ENCODE data around the gene MYRF. TPM values are rescaled to one million over a fixed set of nuclear protein-coding genes. Genes with fewer than 3 reads are reported as not detected.

MYRF gene
- total and polyA plus RNA-seq, 2 donors (not counting 1 experiment from before 2014, with no cell fraction given), result 0.27 to 0.34 TPM

- peaks cover 0 to 27% of the 10 kb centered on the region in 2 experiments for H3K36me3 ChIP-seq (replicated peaks in 1 of 2; ENCODE audit: control extremely low read depth in 1 of 2, control insufficient read depth in 1 of 2, extremely low read depth in 1 of 2, insufficient read depth in 2 of 2, low read length in 1 of 2)
- Mint-ChIP-seq H3K9me3 (ENCODE audit: insufficient read depth) (no peaks in the 10 kb centered on the region), H3K27me3 (no peaks in the 10 kb centered on the region), H3K4me1 (peaks cover 4% of the 10 kb centered on the region), H3K4me3 (no peak overlapping the region), H3K27ac (no peak overlapping the region)
- WGBS (ENCODE audit: insufficient coverage), result 79% methylated on average over 10 of the region's 13 CpGs
- no peak overlapping the region for H3K4me2 ChIP-seq (replicated peaks; ENCODE audit: low read depth, low read length, poor library complexity, severe bottlenecking)
- H3K27me3 ChIP-seq (replicated peaks in 1 of 4; ENCODE audit: control extremely low read depth in 1 of 4, control insufficient read depth in 3 of 4, insufficient read depth in 4 of 4, low read length in 3 of 4), result peaks cover 0 to under 1% (median 0%) of the 10 kb centered on the region in 4 experiments
- no peak overlapping the region for H3K4me3 ChIP-seq (ENCODE audit: control extremely low read depth in 1 of 5, extremely low read depth in 1 of 5, insufficient read depth in 1 of 5, low read depth in 2 of 5, low read length in 4 of 5)
- POLR2A ChIA-PET, result no interaction called here
- TF ChIP-seq CTCF (IDR thresholded peaks at IDR 0.05), result no peak
- TF ChIP-seq EZH2 (IDR thresholded peaks at IDR 0.05; ENCODE audit: borderline replicate concordance, insufficient read depth, low read depth, low read length, poor library complexity, severe bottlenecking), result no peak
- no peak overlapping the region for H2AFZ ChIP-seq (ENCODE audit: insufficient read depth, low read depth, low read length, poor library complexity, severe bottlenecking)
- intact Hi-C loops (cut with micrococcal nuclease), result no loop called here
- CTCF ChIA-PET, result interaction anchor here (1.4 kb wide), 1 partner anchor 13 kb away, joined by 5 read pairs; no protein-coding TSS in a partner anchor
- peaks cover 9 to 12% of the 10 kb centered on the region in 2 donors for H3K4me1 ChIP-seq (ENCODE audit: control insufficient read depth in 2 of 2, insufficient read depth in 2 of 2, low read length in 2 of 2)
- H3K79me2 ChIP-seq (ENCODE audit: control insufficient read depth, insufficient read depth, low read length), result peaks cover 2% of the 10 kb centered on the region
- peaks cover 11% of the 10 kb centered on the region for H4K20me1 ChIP-seq (ENCODE audit: control insufficient read depth, insufficient read depth, low read length, poor library complexity, severe bottlenecking)
- H3K9ac ChIP-seq (ENCODE audit: low read length), result no peak overlapping the region
- no peak overlapping the region for H3K27ac ChIP-seq (ENCODE audit: low read length in 2 of 2)
- ATAC-seq (ENCODE audit: low read depth), result no peak
- DNase-seq, result no peak
- no peaks in the 10 kb centered on the region for H3K9me3 ChIP-seq (ENCODE audit: control extremely low read depth in 1 of 3, control insufficient read depth in 2 of 3, insufficient read depth in 1 of 3, low read length in 2 of 3)
These were observed 31.5 kb downstream of the MYRF start for GRCh38 chr11:61783717-61784505.

GRCh38 chr11:61784506-61784805, 32.0 kb downstream of the MYRF start:
- POLR2A ChIA-PET, result no interaction called here
- no peak overlapping the region for H3K27ac Mint-ChIP-seq
- Histone ChIP-seq H3K27me3 (replicated peaks in 1 of 4; ENCODE audit: control extremely low read depth in 1 of 4, control insufficient read depth in 3 of 4, insufficient read depth in 4 of 4, low read length in 3 of 4) (no peaks in the 10 kb centered on the region), H3K4me2 (replicated peaks; ENCODE audit: low read depth, low read length, poor library complexity, severe bottlenecking) (no peak overlapping the region), H3K4me3 (ENCODE audit: control extremely low read depth in 1 of 5, extremely low read depth in 1 of 5, insufficient read depth in 1 of 5, low read depth in 2 of 5, low read length in 4 of 5) (no peak overlapping the region), H3K36me3 (replicated peaks in 1 of 2; ENCODE audit: control extremely low read depth in 1 of 2, control insufficient read depth in 1 of 2, extremely low read depth in 1 of 2, insufficient read depth in 2 of 2, low read length in 1 of 2) (peaks cover 0 to 33% of the 10 kb centered on the region in 2 experiments), H3K4me1 (ENCODE audit: control insufficient read depth in 2 of 2, insufficient read depth in 2 of 2, low read length in 2 of 2) (peaks cover 9 to 12% of the 10 kb centered on the region in 2 donors), H4K20me1 (ENCODE audit: control insufficient read depth, insufficient read depth, low read length, poor library complexity, severe bottlenecking) (peaks cover 11% of the 10 kb centered on the region), H3K79me2 (ENCODE audit: control insufficient read depth, insufficient read depth, low read length) (peaks cover 7% of the 10 kb centered on the region), H2AFZ (ENCODE audit: insufficient read depth, low read depth, low read length, poor library complexity, severe bottlenecking) (no peak overlapping the region), H3K27ac (ENCODE audit: low read length in 2 of 2) (no peak overlapping the region), H3K9me3 (ENCODE audit: control extremely low read depth in 1 of 3, control insufficient read depth in 2 of 3, insufficient read depth in 1 of 3, low read length in 2 of 3) (no peaks in the 10 kb centered on the region), H3K9ac (ENCODE audit: low read length) (no peak overlapping the region)
- H3K4me1 Mint-ChIP-seq, result peaks cover 6% of the 10 kb centered on the region
- CTCF ChIA-PET, result interaction anchor here (1.4 kb wide), 1 partner anchor 13 kb away, joined by 5 read pairs; no protein-coding TSS in a partner anchor
- ATAC-seq (ENCODE audit: low read depth) (no peak), DNase-seq (no peak)
- intact Hi-C loops (cut with micrococcal nuclease), result no loop called here
- no peaks in the 10 kb centered on the region for H3K9me3 Mint-ChIP-seq (ENCODE audit: insufficient read depth)
- no peak overlapping the region for H3K4me3 Mint-ChIP-seq
- TF ChIP-seq CTCF (IDR thresholded peaks at IDR 0.05) (no peak), EZH2 (IDR thresholded peaks at IDR 0.05; ENCODE audit: borderline replicate concordance, insufficient read depth, low read depth, low read length, poor library complexity, severe bottlenecking) (no peak)
- no peaks in the 10 kb centered on the region for H3K27me3 Mint-ChIP-seq
- WGBS (ENCODE audit: insufficient coverage), result 92% methylated on average over 7 of the region's 7 CpGs

Measured in B cell (primary cell).